Lower leg skin (tissue), 4 donors: ENCODE measurements around the gene CHERP. TPM values are rescaled to one million over a fixed set of nuclear protein-coding genes. Genes with fewer than 3 reads are reported as not detected.

Experiments
- DNase-seq, 2 donors: peaks; one replicate each; pipeline ENCODE4 v3.0.0-alpha.2; 2019; ENCODE audit warnings: low spot score in 2 of 2
- H3K4me3 ChIP-seq: fragments of 200-600 bp; sonication (generic); 2 replicates; pipeline ENCODE4 v1.5.1; 2017; ENCODE audit warnings: mild to moderate bottlenecking, low read depth; ENCODE audit not compliant: poor library complexity, severe bottlenecking
- POLR2A ChIP-seq, 2 donors: fragments of 450-650 bp; IDR thresholded peaks; one replicate each; pipeline ENCODE4 v1.6.1; 2016 to 2017; ENCODE audit warnings: antibody characterized with exemption in 2 of 2, mild to moderate bottlenecking in 1 of 2, moderate library complexity in 1 of 2
- WGBS, 2 donors: methylation state at CpG; one replicate each; pipeline ENCODE4 v1.1.5; 2018; 5-methylcytosine and 5-hydroxymethylcytosine counted together
- intact Hi-C: fragments of 100-400 bp; cut with DNase I; formaldehyde crosslinking; loops from one replicate; pipeline ENCODE4 v1.15.0; 2023; ENCODE audit warnings: low total_unique reads
- total RNA-seq, 4 donors: library from RNA; depleted of rRNA; stranded (reverse); fragments of >200 nt; gene quantifications; one replicate each; pipeline ENCODE4 v1.1.0, GENCODE V29; 2016
- TF ChIP-seq, protein P1 (sequence below), 3 donors: fragments of 450-650 bp; IDR thresholded peaks; one replicate each; pipeline ENCODE4 v1.5.1; 2016; ENCODE audit warnings: antibody characterized with exemption in 3 of 3, mild to moderate bottlenecking in 3 of 3, moderate library complexity in 2 of 3

The CHERP gene
- total RNA-seq, 4 donors from 2014 or later, result 9.7 to 32.7 (median 12.6) TPM

DNA sequence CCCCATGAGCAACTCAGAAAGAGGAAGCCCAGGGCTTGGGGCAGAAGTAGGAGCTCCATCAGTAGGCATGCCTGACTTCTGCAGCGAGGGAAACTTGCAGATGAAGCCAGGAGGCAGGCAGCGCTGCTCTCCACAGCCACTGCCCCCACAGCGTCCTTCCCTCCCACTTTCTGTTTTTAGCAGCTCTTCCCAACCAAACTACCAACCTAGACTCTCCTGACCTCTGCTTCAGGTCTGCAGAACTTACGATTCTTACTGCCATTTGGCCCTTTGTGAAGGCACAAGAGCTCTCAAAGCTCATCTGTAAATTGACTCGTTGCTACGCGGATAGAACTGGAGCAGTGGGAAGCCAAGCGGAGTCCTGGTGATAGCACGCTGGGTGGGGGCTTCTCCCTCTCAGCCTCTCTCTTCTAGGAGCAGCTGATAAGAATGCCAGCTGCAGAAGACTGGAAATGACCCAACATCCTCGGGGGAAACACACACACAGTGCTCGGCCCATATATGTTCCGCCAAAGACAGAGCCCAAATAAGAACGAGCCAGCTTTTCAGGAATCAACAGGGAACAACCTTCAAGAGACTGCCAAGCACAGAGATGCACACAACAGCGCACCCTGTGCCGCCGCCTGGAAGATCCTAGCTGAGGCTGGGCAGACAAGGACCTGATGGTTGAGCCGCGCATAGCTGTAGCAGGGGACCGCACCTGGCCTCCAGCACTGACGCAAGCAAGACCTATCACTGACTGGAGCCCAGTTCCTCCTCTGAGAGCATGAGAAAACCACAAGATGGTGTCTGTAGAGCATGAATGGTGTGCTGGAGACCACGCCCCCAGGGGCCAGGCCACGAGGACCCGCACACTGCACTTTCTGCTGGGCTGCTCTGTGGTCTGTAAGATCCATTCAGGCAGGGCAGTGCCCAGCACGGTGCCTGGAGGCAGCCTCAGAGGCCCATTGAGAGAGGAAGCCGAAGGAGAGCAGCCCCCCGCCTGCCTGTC, 45.9 kb upstream of the CHERP start:
- TF ChIP-seq, protein P1, sequence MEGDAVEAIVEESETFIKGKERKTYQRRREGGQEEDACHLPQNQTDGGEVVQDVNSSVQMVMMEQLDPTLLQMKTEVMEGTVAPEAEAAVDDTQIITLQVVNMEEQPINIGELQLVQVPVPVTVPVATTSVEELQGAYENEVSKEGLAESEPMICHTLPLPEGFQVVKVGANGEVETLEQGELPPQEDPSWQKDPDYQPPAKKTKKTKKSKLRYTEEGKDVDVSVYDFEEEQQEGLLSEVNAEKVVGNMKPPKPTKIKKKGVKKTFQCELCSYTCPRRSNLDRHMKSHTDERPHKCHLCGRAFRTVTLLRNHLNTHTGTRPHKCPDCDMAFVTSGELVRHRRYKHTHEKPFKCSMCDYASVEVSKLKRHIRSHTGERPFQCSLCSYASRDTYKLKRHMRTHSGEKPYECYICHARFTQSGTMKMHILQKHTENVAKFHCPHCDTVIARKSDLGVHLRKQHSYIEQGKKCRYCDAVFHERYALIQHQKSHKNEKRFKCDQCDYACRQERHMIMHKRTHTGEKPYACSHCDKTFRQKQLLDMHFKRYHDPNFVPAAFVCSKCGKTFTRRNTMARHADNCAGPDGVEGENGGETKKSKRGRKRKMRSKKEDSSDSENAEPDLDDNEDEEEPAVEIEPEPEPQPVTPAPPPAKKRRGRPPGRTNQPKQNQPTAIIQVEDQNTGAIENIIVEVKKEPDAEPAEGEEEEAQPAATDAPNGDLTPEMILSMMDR (IDR thresholded peaks at IDR 0.05), result no peak
- TF ChIP-seq POLR2A (IDR thresholded peaks at IDR 0.05), result no peak
- intact Hi-C loops, result no loop called here
- WGBS, 2 donors, result 23 to 25% methylated on average over 26 of the region's 26 CpGs
- H3K4me3 ChIP-seq, result no peak overlapping the region
- no peak for DNase-seq

DNA sequence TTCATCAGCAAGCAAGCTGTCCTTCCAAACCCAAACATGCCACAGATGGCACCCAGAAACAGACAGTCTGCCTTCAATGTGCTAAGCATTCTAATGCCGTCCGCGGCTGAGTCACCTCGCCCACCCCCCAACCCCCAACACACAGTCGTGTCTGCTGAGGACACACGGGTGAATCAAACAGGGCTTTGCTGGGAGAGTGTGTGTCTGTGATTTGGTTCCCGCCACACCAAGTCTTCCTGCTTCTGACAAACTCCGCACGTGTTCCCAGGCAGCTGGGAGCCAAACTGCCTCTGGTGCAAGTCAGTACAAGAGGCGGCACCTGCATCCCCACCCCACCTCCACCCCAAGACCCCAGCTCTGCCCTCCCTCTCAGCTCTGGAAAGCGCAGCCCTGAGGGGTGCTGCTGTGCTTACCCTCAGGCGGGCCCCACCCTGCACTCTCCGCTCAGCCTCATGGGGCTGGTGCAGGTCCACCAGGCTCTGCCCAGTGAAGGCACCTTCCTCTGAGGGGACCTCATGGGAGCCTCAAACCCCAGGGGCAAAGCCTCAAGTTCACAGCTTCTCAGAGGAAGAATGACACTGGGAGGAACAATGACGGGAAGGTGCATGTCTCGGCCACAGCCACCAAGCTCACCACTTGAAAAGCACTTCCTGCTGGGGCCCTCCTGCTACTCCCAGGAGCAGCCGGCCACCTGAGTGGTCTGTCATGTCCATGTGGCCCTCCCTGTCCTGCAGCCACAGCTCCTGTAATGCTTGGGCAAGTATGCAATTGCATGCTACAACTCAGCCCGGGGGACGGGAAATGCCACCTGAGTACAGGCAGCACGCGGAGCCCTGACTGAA, 45.0 kb upstream of the CHERP start:
- DNase-seq, result no peak
- H3K4me3 ChIP-seq, result no peak overlapping the region
- no peak for TF ChIP-seq POLR2A (IDR thresholded peaks at IDR 0.05)
- TF ChIP-seq, protein P1 (IDR thresholded peaks at IDR 0.05), result no peak
- intact Hi-C loops, result no loop called here
- WGBS, 2 donors, result 27 to 30% methylated on average over 15 to 20 of the region's 20 CpGs

DNA sequence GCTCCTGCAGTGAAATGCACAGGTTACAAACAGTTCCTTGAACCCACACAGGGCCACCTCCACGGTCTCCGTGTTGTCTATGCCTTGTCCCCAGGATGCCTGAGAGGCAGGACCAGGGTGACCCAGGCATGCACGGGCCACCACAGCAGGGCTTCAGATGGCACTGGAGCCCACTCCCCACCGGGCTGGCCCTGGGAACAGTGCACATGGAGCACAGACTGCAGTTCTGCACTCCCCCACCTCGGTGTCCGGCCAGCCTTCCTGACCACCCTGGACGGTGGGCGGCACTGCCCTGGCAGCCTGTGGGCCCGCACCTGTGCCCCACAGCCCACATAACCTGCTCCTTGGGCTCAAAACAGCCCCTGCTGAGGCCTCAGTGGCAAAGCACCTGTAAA, 44.2 kb upstream of the CHERP start:
- H3K4me3 ChIP-seq, result no peak overlapping the region
- DNase-seq, result no peak
- 66 to 75% methylated on average over 7 to 8 of the region's 9 CpGs for WGBS, 2 donors
- TF ChIP-seq, protein P1 (IDR thresholded peaks at IDR 0.05), result no peak
- no peak for TF ChIP-seq POLR2A (IDR thresholded peaks at IDR 0.05)
- intact Hi-C loops, result no loop called here

DNA sequence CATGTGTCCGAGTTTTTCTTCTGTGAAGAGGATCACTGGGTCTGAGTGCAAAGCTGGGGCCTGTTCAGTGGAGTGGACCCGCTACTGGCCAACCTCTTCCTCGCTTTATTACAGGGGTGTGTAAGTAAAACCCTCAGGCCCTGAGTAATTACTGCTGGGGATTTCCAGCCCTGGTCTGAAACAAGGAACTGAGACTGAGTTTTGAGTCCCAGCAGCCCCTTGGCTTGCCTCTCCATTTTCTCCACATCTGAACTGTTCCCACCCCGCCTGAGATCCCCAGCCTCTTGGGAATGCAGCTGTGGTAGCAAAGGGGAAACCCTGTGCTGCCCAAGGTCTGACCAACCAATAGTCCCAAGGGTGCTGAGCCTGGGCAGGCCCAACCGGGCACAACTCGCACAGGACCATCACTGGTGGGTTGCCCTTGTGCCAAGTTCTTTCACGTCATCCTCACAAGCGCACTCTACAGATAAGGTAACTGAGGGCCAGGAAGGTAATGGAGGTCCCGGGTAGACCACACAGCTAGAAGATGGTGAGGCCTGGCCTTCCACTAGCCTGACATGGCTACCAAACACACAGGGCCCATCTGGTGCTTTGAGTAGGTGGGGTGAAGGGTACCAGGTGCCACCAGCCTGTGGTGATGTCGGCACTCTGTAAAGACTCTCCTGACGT, 43.7 kb upstream of the CHERP start:
- H3K4me3 ChIP-seq, result no peak overlapping the region
- TF ChIP-seq POLR2A (IDR thresholded peaks at IDR 0.05), result no peak
- TF ChIP-seq, protein P1 (IDR thresholded peaks at IDR 0.05), result no peak
- DNase-seq, result no peak
- intact Hi-C loops, result no loop called here
- 71% methylated on average over 11 of the region's 11 CpGs for WGBS, 2 donors

DNA sequence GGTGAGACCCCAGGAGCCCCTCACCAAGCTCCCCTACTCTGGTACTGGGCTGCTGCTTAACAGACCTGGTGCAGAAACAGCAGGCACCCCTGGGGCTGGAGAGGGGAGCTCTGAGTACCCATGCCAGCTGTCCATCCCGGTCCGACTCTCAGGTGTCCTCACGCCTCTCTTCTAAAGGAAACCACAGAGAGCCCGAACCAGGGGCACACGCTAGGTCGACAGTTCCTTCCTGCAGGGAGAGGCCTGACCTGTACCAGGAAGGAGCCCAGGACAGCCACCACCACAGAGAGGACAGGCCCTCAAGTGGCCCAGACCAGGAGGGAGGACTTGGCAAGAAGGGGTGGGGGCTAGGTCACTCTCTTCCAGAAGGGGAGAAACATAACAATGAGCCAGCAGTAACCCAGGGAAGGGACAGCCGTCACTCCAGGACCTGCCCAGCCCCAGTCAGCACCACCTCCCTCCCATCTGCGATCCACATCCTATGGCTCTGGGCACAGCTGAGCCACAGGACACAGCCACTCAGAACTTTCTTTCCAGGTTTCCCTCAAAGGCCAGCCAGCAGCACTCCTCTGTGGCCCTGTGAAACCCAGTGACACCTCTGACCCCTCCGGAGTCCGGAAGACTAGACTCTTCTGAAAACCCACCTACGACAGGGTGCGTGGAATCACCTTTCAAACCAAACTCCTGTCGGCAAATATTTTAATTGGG, 43.0 kb upstream of the CHERP start:
- intact Hi-C loops, result no loop called here
- H3K4me3 ChIP-seq, result no peak overlapping the region
- TF ChIP-seq, protein P1 (IDR thresholded peaks at IDR 0.05), result no peak
- TF ChIP-seq POLR2A (IDR thresholded peaks at IDR 0.05), result no peak
- 81 to 82% methylated on average over 13 of the region's 13 CpGs for WGBS, 2 donors
- no peak for DNase-seq
